Ishikawa (cell line): ENCODE data around the gene PLPPR3.

Experiments used
- CEBPB ChIP-seq: IDR thresholded peaks from 2 replicates; pipeline ENCODE4 v1.6.1; 2012
- CREB1 ChIP-seq: IDR thresholded peaks from 2 replicates; pipeline ENCODE4 v1.6.1; 2012; ENCODE audit warnings: low read depth
- EGR1 ChIP-seq: IDR thresholded peaks from 2 replicates; pipeline ENCODE4 v1.6.1; 2012
- EP300 ChIP-seq: IDR thresholded peaks from 2 replicates; pipeline ENCODE4 v1.6.1; 2012; ENCODE audit warnings: borderline replicate concordance
- MAX ChIP-seq: IDR thresholded peaks from 2 replicates; pipeline ENCODE4 v1.6.1; 2012
- NFIC ChIP-seq: IDR thresholded peaks from 2 replicates; pipeline ENCODE4 v1.6.1; 2012
- RAD21 ChIP-seq: IDR thresholded peaks from 2 replicates; pipeline ENCODE4 v1.6.1; 2012; ENCODE audit warnings: low read depth
- TAF1 ChIP-seq: IDR thresholded peaks from 2 replicates; pipeline ENCODE4 v1.6.1; 2012; ENCODE audit warnings: low read depth, mild to moderate bottlenecking
- TEAD4 ChIP-seq: IDR thresholded peaks from 2 replicates; pipeline ENCODE4 v1.6.1; 2012
- YY1 ChIP-seq: IDR thresholded peaks from 2 replicates; pipeline ENCODE4 v1.6.1; 2012; ENCODE audit warnings: low read depth
- TF ChIP-seq, protein P1 (sequence below): IDR thresholded peaks from 2 replicates; pipeline ENCODE4 v1.6.1; 2012; ENCODE audit warnings: low read depth, mild to moderate bottlenecking

GRCh38 chr19:829129-829758 is 7.5 kb upstream of the PLPPR3 start:
- TF ChIP-seq YY1 (no peak), EGR1 (no peak), CEBPB (no peak), RAD21 (no peak), TAF1 (no peak), CREB1 (no peak), TEAD4 (no peak), MAX (no peak), NFIC (no peak), EP300 (no peak)
- TF ChIP-seq, protein P1, sequence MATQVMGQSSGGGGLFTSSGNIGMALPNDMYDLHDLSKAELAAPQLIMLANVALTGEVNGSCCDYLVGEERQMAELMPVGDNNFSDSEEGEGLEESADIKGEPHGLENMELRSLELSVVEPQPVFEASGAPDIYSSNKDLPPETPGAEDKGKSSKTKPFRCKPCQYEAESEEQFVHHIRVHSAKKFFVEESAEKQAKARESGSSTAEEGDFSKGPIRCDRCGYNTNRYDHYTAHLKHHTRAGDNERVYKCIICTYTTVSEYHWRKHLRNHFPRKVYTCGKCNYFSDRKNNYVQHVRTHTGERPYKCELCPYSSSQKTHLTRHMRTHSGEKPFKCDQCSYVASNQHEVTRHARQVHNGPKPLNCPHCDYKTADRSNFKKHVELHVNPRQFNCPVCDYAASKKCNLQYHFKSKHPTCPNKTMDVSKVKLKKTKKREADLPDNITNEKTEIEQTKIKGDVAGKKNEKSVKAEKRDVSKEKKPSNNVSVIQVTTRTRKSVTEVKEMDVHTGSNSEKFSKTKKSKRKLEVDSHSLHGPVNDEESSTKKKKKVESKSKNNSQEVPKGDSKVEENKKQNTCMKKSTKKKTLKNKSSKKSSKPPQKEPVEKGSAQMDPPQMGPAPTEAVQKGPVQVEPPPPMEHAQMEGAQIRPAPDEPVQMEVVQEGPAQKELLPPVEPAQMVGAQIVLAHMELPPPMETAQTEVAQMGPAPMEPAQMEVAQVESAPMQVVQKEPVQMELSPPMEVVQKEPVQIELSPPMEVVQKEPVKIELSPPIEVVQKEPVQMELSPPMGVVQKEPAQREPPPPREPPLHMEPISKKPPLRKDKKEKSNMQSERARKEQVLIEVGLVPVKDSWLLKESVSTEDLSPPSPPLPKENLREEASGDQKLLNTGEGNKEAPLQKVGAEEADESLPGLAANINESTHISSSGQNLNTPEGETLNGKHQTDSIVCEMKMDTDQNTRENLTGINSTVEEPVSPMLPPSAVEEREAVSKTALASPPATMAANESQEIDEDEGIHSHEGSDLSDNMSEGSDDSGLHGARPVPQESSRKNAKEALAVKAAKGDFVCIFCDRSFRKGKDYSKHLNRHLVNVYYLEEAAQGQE, result no peak
